Tibial nerve (tissue), 3 donors: ENCODE data around the gene MRPL50.

Experiments used
- CTCF ChIP-seq, 5 experiments: fragments of 200-600 bp in 3 of 5; fragments of 450-650 bp in 2 of 5; sonication (generic) in 3 of 5; IDR thresholded peaks; one replicate each; pipeline ENCODE4 v1.5.1; 2016 to 2019; ENCODE audit warnings: antibody characterized with exemption in 5 of 5, mild to moderate bottlenecking in 3 of 5, moderate library complexity in 2 of 5
- POLR2A ChIP-seq, 2 donors: fragments of 450-650 bp; IDR thresholded peaks; one replicate each; pipeline ENCODE4 v1.6.1; 2017; ENCODE audit warnings: antibody characterized with exemption in 2 of 2, mild to moderate bottlenecking in 2 of 2, moderate library complexity in 2 of 2

DNA sequence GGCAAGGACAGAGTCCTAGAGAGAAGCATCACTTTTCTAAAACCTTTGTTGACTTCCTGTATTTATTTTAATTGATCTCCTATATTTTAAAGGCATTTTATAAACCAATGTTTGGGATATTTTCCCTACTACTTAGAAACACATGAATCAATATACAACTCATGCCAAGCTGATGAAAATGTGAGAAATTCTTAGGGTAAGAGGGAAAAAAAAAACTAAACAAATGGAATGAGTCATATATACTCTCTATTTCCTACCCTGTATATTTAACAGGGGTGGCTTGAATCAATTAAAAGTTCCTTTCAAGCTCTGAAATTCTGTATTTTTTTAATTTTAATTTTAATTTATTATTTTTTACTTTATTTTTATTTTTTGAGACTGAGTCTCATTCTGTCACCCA is 33.2 kb downstream of the MRPL50 start:
- TF ChIP-seq CTCF (IDR thresholded peaks at IDR 0.05) (no peak), POLR2A (IDR thresholded peaks at IDR 0.05) (no peak)
